Skeletal muscle tissue (tissue), 4 donors: Measurements from ENCODE around the gene ECE2. TPM values are rescaled to one million over a fixed set of nuclear protein-coding genes. Genes with fewer than 3 reads are reported as not detected.
"Not testable (repeated sequence)": the region's sequence is repeated elsewhere in the genome, so short reads cannot be mapped to it uniquely, and the experiment has no call there.

Experiments
- H3K27ac ChIP-seq: one replicate; pipeline ENCODE4 v1.7.0; 2013; ENCODE audit warnings: mild to moderate bottlenecking, low read depth, low read length, inconsistent platforms
- H3K27me3 ChIP-seq, 3 donors: one replicate each; pipeline ENCODE4 v1.7.0; 2013; ENCODE audit warnings: low read length in 3 of 3; ENCODE audit not compliant: control insufficient read depth in 3 of 3, insufficient read depth in 3 of 3
- H3K36me3 ChIP-seq, 3 donors: one replicate each; pipeline ENCODE4 v1.7.0; 2013; ENCODE audit warnings: low read length in 3 of 3; ENCODE audit not compliant: control insufficient read depth in 3 of 3, insufficient read depth in 3 of 3
- H3K4me1 ChIP-seq, 3 donors: one replicate each; pipeline ENCODE4 v1.7.0; 2013; ENCODE audit warnings: low read length in 3 of 3, mild to moderate bottlenecking in 3 of 3; ENCODE audit not compliant: control insufficient read depth in 3 of 3, insufficient read depth in 3 of 3
- H3K4me3 ChIP-seq, 3 donors: one replicate each; pipeline ENCODE4 v1.7.0; 2013; ENCODE audit warnings: low read length in 3 of 3
- H3K9ac ChIP-seq, 3 donors: one replicate each; pipeline ENCODE4 v1.7.0; 2013; ENCODE audit warnings: low read length in 3 of 3, mild to moderate bottlenecking in 3 of 3, moderate library complexity in 2 of 3, low read depth in 1 of 3
- H3K9me3 ChIP-seq, 3 donors: one replicate each; pipeline ENCODE4 v1.7.0; 2013; ENCODE audit warnings: low read length in 3 of 3; ENCODE audit not compliant: control insufficient read depth in 3 of 3
- total RNA-seq: library from RNA; depleted of rRNA; stranded (reverse); fragments of >200 nt; gene quantifications from one replicate; pipeline ENCODE4 v1.2.3, GENCODE V29; 2014
- donor health status: Osteomylitis.

Gene ECE2
- total RNA-seq, 1 donor from 2014 or later, result not detected

GRCh38 chr3:184267249-184267648, 8.6 kb upstream of the ECE2 start:
- H3K27me3 ChIP-seq, result peaks cover 12 to 22% (median 14%) of the 10 kb centered on the region in 3 donors
- H3K36me3 ChIP-seq, result not testable (repeated sequence)

GRCh38 chr3:184272269-184272668, 3.6 kb upstream of the ECE2 start:
- Histone ChIP-seq H3K9me3 (no peaks in the 10 kb centered on the region), H3K9ac (no peak overlapping the region), H3K4me3 (no peak overlapping the region), H3K27me3 (peaks cover 19 to 33% (median 23%) of the 10 kb centered on the region in 3 donors), H3K27ac (no peak overlapping the region), H3K36me3 (no peaks in the 10 kb centered on the region), H3K4me1 (peaks cover 0 to 2% (median 0%) of the 10 kb centered on the region in 3 donors)

More at GRCh38 chr3:184267249-184267648, 8.6 kb upstream of the ECE2 start:
- not testable (repeated sequence) for H3K4me1 ChIP-seq, H3K9ac ChIP-seq, H3K9me3 ChIP-seq, H3K27ac ChIP-seq, H3K4me3 ChIP-seq

- H3K9me3 ChIP-seq, result no peaks in the 10 kb centered on the region
- H3K36me3 ChIP-seq, result no peaks in the 10 kb centered on the region
- peak overlapping the region in 1 of 3 donors; percentile 29 for H3K4me3 ChIP-seq
- H3K27me3 ChIP-seq, result peaks cover 26 to 40% (median 30%) of the 10 kb centered on the region in 3 donors
- peak overlapping the region in 1 of 3 donors; percentile 51 for H3K9ac ChIP-seq
- no peak overlapping the region for H3K27ac ChIP-seq
- peaks cover 0 to 2% (median 0%) of the 10 kb centered on the region in 3 donors for H3K4me1 ChIP-seq
Observed at GRCh38 chr3:184275381-184275701, 481 bp upstream of the ECE2 start.

GRCh38 chr3:184277366-184277765, 1.5 kb downstream of the ECE2 start:
- Histone ChIP-seq H3K9ac (no peak overlapping the region), H3K4me1 (peaks cover 0 to 2% (median 0%) of the 10 kb centered on the region in 3 donors), H3K9me3 (no peaks in the 10 kb centered on the region), H3K4me3 (no peak overlapping the region), H3K27ac (no peak overlapping the region), H3K27me3 (peaks cover 26 to 40% (median 30%) of the 10 kb centered on the region in 3 donors), H3K36me3 (no peaks in the 10 kb centered on the region)

- Histone ChIP-seq H3K9me3 (no peaks in the 10 kb centered on the region), H3K36me3 (no peaks in the 10 kb centered on the region), H3K9ac (no peak overlapping the region), H3K27me3 (peaks cover under 1 to 8% (median 5%) of the 10 kb centered on the region in 3 donors), H3K4me3 (no peak overlapping the region), H3K27ac (no peak overlapping the region), H3K4me1 (no peaks in the 10 kb centered on the region)
Observed at GRCh38 chr3:184282941-184283340, 7.1 kb downstream of the ECE2 start.

- no peaks in the 10 kb centered on the region for H3K9me3 ChIP-seq
- no peaks in the 10 kb centered on the region for H3K36me3 ChIP-seq
- peaks cover 0 to 7% (median 3%) of the 10 kb centered on the region in 3 donors for H3K27me3 ChIP-seq
- no peak overlapping the region for H3K9ac ChIP-seq
- no peak overlapping the region for H3K4me3 ChIP-seq
- H3K4me1 ChIP-seq, result no peaks in the 10 kb centered on the region
- no peak overlapping the region for H3K27ac ChIP-seq
Observed at GRCh38 chr3:184283681-184284080, 7.9 kb downstream of the ECE2 start.

- Histone ChIP-seq H3K27me3 (peaks cover 0 to 7% (median 6%) of the 10 kb centered on the region in 3 donors), H3K27ac (no peak overlapping the region), H3K9ac (no peak overlapping the region), H3K4me1 (no peaks in the 10 kb centered on the region), H3K4me3 (no peak overlapping the region), H3K9me3 (no peaks in the 10 kb centered on the region), H3K36me3 (no peaks in the 10 kb centered on the region)
Observed at GRCh38 chr3:184284696-184285095, 8.9 kb downstream of the ECE2 start.

- Histone ChIP-seq H3K36me3 (no peaks in the 10 kb centered on the region), H3K4me3 (no peak overlapping the region), H3K27ac (no peak overlapping the region), H3K4me1 (no peaks in the 10 kb centered on the region), H3K9ac (no peak overlapping the region), H3K27me3 (peaks cover 0 to 6% (median 5%) of the 10 kb centered on the region in 3 donors), H3K9me3 (no peaks in the 10 kb centered on the region)
Observed at GRCh38 chr3:184289426-184289938, 13.7 kb downstream of the ECE2 start.

GRCh38 chr3:184290331-184290730, 14.5 kb downstream of the ECE2 start:
- no peaks in the 10 kb centered on the region for H3K4me1 ChIP-seq

GRCh38 chr3:184291044-184291737, 15.4 kb downstream of the ECE2 start:
- no peak overlapping the region for H3K9ac ChIP-seq
- H3K4me1 ChIP-seq, result no peaks in the 10 kb centered on the region
- no peaks in the 10 kb centered on the region for H3K36me3 ChIP-seq
- H3K27me3 ChIP-seq, result peaks cover 0 to 5% (median 4%) of the 10 kb centered on the region in 3 donors
- no peak overlapping the region for H3K4me3 ChIP-seq
- H3K27ac ChIP-seq, result no peak overlapping the region
- no peaks in the 10 kb centered on the region for H3K9me3 ChIP-seq

More at GRCh38 chr3:184290331-184290730, 14.5 kb downstream of the ECE2 start:
- Histone ChIP-seq H3K36me3 (no peaks in the 10 kb centered on the region), H3K27ac (no peak overlapping the region), H3K9me3 (no peaks in the 10 kb centered on the region), H3K27me3 (peaks cover 0 to 6% (median 5%) of the 10 kb centered on the region in 3 donors), H3K4me3 (no peak overlapping the region), H3K9ac (no peak overlapping the region)
